H9 (cell line): ENCODE measurements around the gene ABCG2. TPM values are rescaled to one million over a fixed set of nuclear protein-coding genes. Genes with fewer than 3 reads are reported as not detected.

Source experiments
- DNase-seq: peaks from one replicate; pipeline ENCODE4 v3.0.0-alpha.2; 2017
- H2AFZ ChIP-seq: one replicate; pipeline ENCODE4 v1.6.1; 2013; ENCODE audit warnings: mild to moderate bottlenecking, low read length, control low read depth, moderate library complexity
- H2AK5ac ChIP-seq: 2 replicates; pipeline ENCODE4 v1.6.1; 2013; ENCODE audit warnings: low read length, control low read depth, mixed read lengths; ENCODE audit not compliant: insufficient read length
- H2BK120ac ChIP-seq: one replicate; pipeline ENCODE4 v1.6.1; 2013; ENCODE audit warnings: low read depth, mild to moderate bottlenecking, low read length, control low read depth, inconsistent platforms; ENCODE audit not compliant: poor library complexity, severe bottlenecking
- H2BK12ac ChIP-seq: 2 replicates; pipeline ENCODE4 v1.6.1; 2013; ENCODE audit warnings: low read length, control low read depth, mixed read lengths, low read depth; ENCODE audit not compliant: insufficient read length
- H2BK15ac ChIP-seq: 2 replicates; pipeline ENCODE4 v1.6.1; 2013; ENCODE audit warnings: low read depth, low read length, control low read depth
- H2BK20ac ChIP-seq: one replicate; pipeline ENCODE4 v1.6.1; 2013; ENCODE audit warnings: low read depth, mild to moderate bottlenecking, low read length, control low read depth, inconsistent platforms; ENCODE audit not compliant: poor library complexity, severe bottlenecking
- H2BK5ac ChIP-seq: 2 replicates; pipeline ENCODE4 v1.6.1; 2013; ENCODE audit warnings: low read length, control low read depth, mixed read lengths; ENCODE audit not compliant: insufficient read length
- H3K14ac ChIP-seq: 2 replicates; pipeline ENCODE4 v1.6.1; 2013; ENCODE audit warnings: low read length, control low read depth; ENCODE audit not compliant: insufficient read depth
- H3K18ac ChIP-seq: 2 replicates; pipeline ENCODE4 v1.6.1; 2013; ENCODE audit warnings: low read depth, mild to moderate bottlenecking, mixed read lengths, low read length, control low read depth; ENCODE audit not compliant: insufficient read length
- H3K23ac ChIP-seq: 2 replicates; pipeline ENCODE4 v1.6.1; 2013; ENCODE audit warnings: low read length, control low read depth, mixed read lengths, low read depth; ENCODE audit not compliant: insufficient read length
- H3K23me2 ChIP-seq: 2 replicates; pipeline ENCODE4 v1.6.1; 2013; ENCODE audit warnings: low read depth, mild to moderate bottlenecking, mixed read lengths, low read length, control low read depth; ENCODE audit not compliant: insufficient read length, poor library complexity, severe bottlenecking
- H3K27ac ChIP-seq: 2 replicates; pipeline ENCODE4 v1.5.1; 2013; ENCODE audit warnings: low read length, control low read depth, mixed read lengths, low read depth; ENCODE audit not compliant: insufficient read length
- H3K27me3 ChIP-seq: 2 replicates; pipeline ENCODE4 v1.6.1; 2013; ENCODE audit warnings: low read length, control low read depth, inconsistent platforms; ENCODE audit not compliant: insufficient read depth
- H3K4ac ChIP-seq: 2 replicates; pipeline ENCODE4 v1.6.1; 2013; ENCODE audit warnings: low read depth, mild to moderate bottlenecking, control low read depth, inconsistent platforms, low read length, moderate library complexity
- H3K4me1 ChIP-seq: 2 replicates; pipeline ENCODE4 v1.6.1; 2013; ENCODE audit warnings: low read length, control low read depth, inconsistent platforms; ENCODE audit not compliant: insufficient read depth
- H3K4me2 ChIP-seq: 2 replicates; pipeline ENCODE4 v1.6.1; 2013; ENCODE audit warnings: low read length, control low read depth, mixed read lengths; ENCODE audit not compliant: insufficient read length, insufficient read depth
- H3K56ac ChIP-seq: 2 replicates; pipeline ENCODE4 v1.6.1; 2013; ENCODE audit warnings: low read depth, mild to moderate bottlenecking, mixed read lengths, low read length, control low read depth; ENCODE audit not compliant: insufficient read length
- H3K79me1 ChIP-seq: 2 replicates; pipeline ENCODE4 v1.6.1; 2013; ENCODE audit warnings: low read depth, mild to moderate bottlenecking, moderate library complexity, low read length, control low read depth, inconsistent platforms; ENCODE audit not compliant: insufficient read depth, poor library complexity, severe bottlenecking
- H3K79me2 ChIP-seq: 2 replicates; pipeline ENCODE4 v1.6.1; 2013; ENCODE audit warnings: low read length, control low read depth, inconsistent platforms; ENCODE audit not compliant: insufficient read depth
- H3K9ac ChIP-seq: 2 replicates; pipeline ENCODE4 v1.6.1; 2013; ENCODE audit warnings: low read length, control low read depth, mixed read lengths; ENCODE audit not compliant: insufficient read length; ENCODE audit errors: extremely low read depth
- H3K9me3 ChIP-seq: one replicate; pipeline ENCODE4 v1.6.1; 2013; ENCODE audit warnings: low read depth, low read length, inconsistent platforms; ENCODE audit not compliant: control insufficient read depth
- H3T11ph ChIP-seq: one replicate; pipeline ENCODE4 v1.6.1; 2013; ENCODE audit warnings: mild to moderate bottlenecking, low read length, control low read depth, inconsistent platforms
- H4K20me1 ChIP-seq: one replicate; pipeline ENCODE4 v1.6.1; 2013; ENCODE audit not compliant: control insufficient read depth, insufficient read length, insufficient read depth
- H4K5ac ChIP-seq: 2 replicates; pipeline ENCODE4 v1.6.1; 2013; ENCODE audit warnings: low read depth, mild to moderate bottlenecking, mixed read lengths, low read length, control low read depth; ENCODE audit not compliant: insufficient read length
- H4K8ac ChIP-seq: replicated peaks from 2 replicates; pipeline ENCODE4 v1.6.1; 2013; ENCODE audit warnings: low read length, control low read depth, mixed read lengths, low read depth; ENCODE audit not compliant: insufficient read length
- H4K91ac ChIP-seq: 2 replicates; pipeline ENCODE4 v1.6.1; 2013; ENCODE audit warnings: low read depth, mild to moderate bottlenecking, moderate library complexity, mixed read lengths, low read length, control low read depth; ENCODE audit not compliant: insufficient read length
- H3K27ac Mint-ChIP-seq, 3 experiments: 2 replicates in 2 of 3; 3 replicates in 1 of 3; pipeline ENCODE4 v1.8.0; 2020 to 2021; ENCODE audit warnings: mixed read lengths in 3 of 3, mild to moderate bottlenecking in 1 of 3, moderate library complexity in 1 of 3
- H3K27me3 Mint-ChIP-seq: 2 replicates; pipeline ENCODE4 v1.8.0; 2021; ENCODE audit warnings: low read depth, mild to moderate bottlenecking, moderate library complexity, mixed read lengths
- H3K36me3 Mint-ChIP-seq, 3 experiments: 2 replicates in 2 of 3; 3 replicates in 1 of 3; pipeline ENCODE4 v1.8.0; 2020 to 2021; ENCODE audit warnings: low read depth in 3 of 3, mixed read lengths in 3 of 3; ENCODE audit not compliant: insufficient read depth in 1 of 3
- H3K4me1 Mint-ChIP-seq, 2 experiments: 2 replicates each; pipeline ENCODE4 v1.8.0; 2020; ENCODE audit warnings: mixed read lengths in 2 of 2
- H3K4me3 Mint-ChIP-seq, 2 experiments: 2 replicates in 1 of 2; 3 replicates in 1 of 2; pipeline ENCODE4 v1.8.0; 2020 to 2021; ENCODE audit warnings: mild to moderate bottlenecking in 2 of 2, mixed read lengths in 2 of 2, moderate library complexity in 1 of 2
- H3K9me3 Mint-ChIP-seq, 2 experiments: 2 replicates in 1 of 2; 3 replicates in 1 of 2; pipeline ENCODE4 v1.8.0; 2020; ENCODE audit warnings: mild to moderate bottlenecking in 2 of 2, mixed read lengths in 2 of 2, moderate library complexity in 1 of 2
- WGBS: extraction: QIAGEN DNeasy Blood & Tissue Kit; methylation state at CpG from one replicate; pipeline ENCODE4 v1.1.7; 2013; ENCODE audit warnings: missing lambda C conversion rate, low lambda C conversion rate, mixed read lengths; ENCODE audit not compliant: insufficient read length; ENCODE audit errors: extremely low coverage; 5-methylcytosine and 5-hydroxymethylcytosine counted together
- total RNA-seq: library from RNA; stranded (reverse); gene quantifications from 2 replicates; pipeline ENCODE4 v1.2.1, GENCODE V29; 2021
- TF ChIP-seq, protein P1 (sequence below): fragments of 200-600 bp; sonication (generic); conservative IDR thresholded peaks from 3 replicates; pipeline ENCODE4 v1.8.0; 2021; ENCODE audit warnings: antibody characterized with exemption, mild to moderate bottlenecking

Gene ABCG2
- total RNA-seq, 1 experiment from 2014 or later: 1.5 TPM

- Histone ChIP-seq H3K9ac (no peak overlapping the region), H4K5ac (no peak overlapping the region), H3K9me3 (no peaks in the 10 kb centered on the region), H3K27me3 (no peaks in the 10 kb centered on the region), H2BK20ac (no peak overlapping the region), H3K4me2 (no peak overlapping the region), H3K79me1 (no peaks in the 10 kb centered on the region), H2BK5ac (no peak overlapping the region), H3K27ac (no peak overlapping the region), H3K4ac (no peak overlapping the region), H3K79me2 (no peaks in the 10 kb centered on the region), H3K23me2 (no peaks in the 10 kb centered on the region), H2BK12ac (no peak overlapping the region), H3K23ac (no peak overlapping the region), H2AFZ (no peak overlapping the region), H2BK15ac (no peak overlapping the region), H2AK5ac (no peak overlapping the region), H3K4me1 (no peaks in the 10 kb centered on the region), H3K18ac (no peak overlapping the region), H4K20me1 (no peaks in the 10 kb centered on the region), H3K56ac (no peak overlapping the region), H2BK120ac (no peak overlapping the region), H4K91ac (no peak overlapping the region), H4K8ac (no peak overlapping the region), H3K14ac (no peak overlapping the region), H3T11ph (no peak overlapping the region)
- no peak for DNase-seq
- Mint-ChIP-seq H3K9me3 (no peaks in the 10 kb centered on the region), H3K27ac (no peak overlapping the region), H3K4me3 (no peak overlapping the region), H3K36me3 (no peaks in the 10 kb centered on the region), H3K27me3 (no peaks in the 10 kb centered on the region), H3K4me1 (peaks cover 4 to 7% of the 10 kb centered on the region in 2 experiments)
- TF ChIP-seq, protein P1, sequence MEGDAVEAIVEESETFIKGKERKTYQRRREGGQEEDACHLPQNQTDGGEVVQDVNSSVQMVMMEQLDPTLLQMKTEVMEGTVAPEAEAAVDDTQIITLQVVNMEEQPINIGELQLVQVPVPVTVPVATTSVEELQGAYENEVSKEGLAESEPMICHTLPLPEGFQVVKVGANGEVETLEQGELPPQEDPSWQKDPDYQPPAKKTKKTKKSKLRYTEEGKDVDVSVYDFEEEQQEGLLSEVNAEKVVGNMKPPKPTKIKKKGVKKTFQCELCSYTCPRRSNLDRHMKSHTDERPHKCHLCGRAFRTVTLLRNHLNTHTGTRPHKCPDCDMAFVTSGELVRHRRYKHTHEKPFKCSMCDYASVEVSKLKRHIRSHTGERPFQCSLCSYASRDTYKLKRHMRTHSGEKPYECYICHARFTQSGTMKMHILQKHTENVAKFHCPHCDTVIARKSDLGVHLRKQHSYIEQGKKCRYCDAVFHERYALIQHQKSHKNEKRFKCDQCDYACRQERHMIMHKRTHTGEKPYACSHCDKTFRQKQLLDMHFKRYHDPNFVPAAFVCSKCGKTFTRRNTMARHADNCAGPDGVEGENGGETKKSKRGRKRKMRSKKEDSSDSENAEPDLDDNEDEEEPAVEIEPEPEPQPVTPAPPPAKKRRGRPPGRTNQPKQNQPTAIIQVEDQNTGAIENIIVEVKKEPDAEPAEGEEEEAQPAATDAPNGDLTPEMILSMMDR: no peak
- WGBS: no CpG with 5 or more reads among the region's 3 CpGs
Observed at GRCh38 chr4:88091378-88091777, 67.1 kb downstream of the ABCG2 start.
